ENCODE results near the gene ZNF436. TPM values are rescaled to one million over a fixed set of nuclear protein-coding genes. Genes with fewer than 3 reads are reported as not detected.

ZNF436 gene
- total RNA-seq, 1 donor from 2014 or later, result 13.9 TPM

- Mint-ChIP-seq H3K27ac (no peak overlapping the region), H3K36me3 (ENCODE audit: insufficient read depth) (peaks cover 3% of the 10 kb centered on the region), H3K9me3 (ENCODE audit: low read depth) (no peaks in the 10 kb centered on the region), H3K27me3 (no peaks in the 10 kb centered on the region), H3K4me1 (ENCODE audit: low read depth) (peaks cover 1% of the 10 kb centered on the region), H3K4me3 (ENCODE audit: low read depth) (no peak overlapping the region)
- no peak for DNase-seq (ENCODE audit: low spot score, unreplicated experiment)
- no peak for TF ChIP-seq CTCF (IDR thresholded peaks at IDR 0.05; ENCODE audit: unreplicated experiment)
These were observed 32.8 kb upstream of the ZNF436 start for GRCh38 chr1:23402286-23403037.

- H3K4me3 Mint-ChIP-seq (ENCODE audit: low read depth), result no peak overlapping the region
- H3K4me1 Mint-ChIP-seq (ENCODE audit: low read depth), result peaks cover 1% of the 10 kb centered on the region
- no peaks in the 10 kb centered on the region for H3K9me3 Mint-ChIP-seq (ENCODE audit: low read depth)
- H3K27ac Mint-ChIP-seq, result no peak overlapping the region
- no peak for TF ChIP-seq CTCF (IDR thresholded peaks at IDR 0.05; ENCODE audit: unreplicated experiment)
- peaks cover 6% of the 10 kb centered on the region for H3K36me3 Mint-ChIP-seq (ENCODE audit: insufficient read depth)
- no peak for DNase-seq (ENCODE audit: low spot score, unreplicated experiment)
- H3K27me3 Mint-ChIP-seq, result no peaks in the 10 kb centered on the region
These were observed 31.7 kb upstream of the ZNF436 start for GRCh38 chr1:23401313-23401712.

GRCh38 chr1:23400324-23401114, 30.9 kb upstream of the ZNF436 start:
- no peak overlapping the region for H3K4me3 Mint-ChIP-seq (ENCODE audit: low read depth)
- no peaks in the 10 kb centered on the region for H3K9me3 Mint-ChIP-seq (ENCODE audit: low read depth)
- H3K27ac Mint-ChIP-seq, result no peak overlapping the region
- H3K4me1 Mint-ChIP-seq (ENCODE audit: low read depth), result peaks cover 1% of the 10 kb centered on the region
- no peak for TF ChIP-seq CTCF (IDR thresholded peaks at IDR 0.05; ENCODE audit: unreplicated experiment)
- H3K27me3 Mint-ChIP-seq, result no peaks in the 10 kb centered on the region
- peaks cover 9% of the 10 kb centered on the region for H3K36me3 Mint-ChIP-seq (ENCODE audit: insufficient read depth)
- no peak for DNase-seq (ENCODE audit: low spot score, unreplicated experiment)

- peaks cover 1% of the 10 kb centered on the region for H3K4me1 Mint-ChIP-seq (ENCODE audit: low read depth)
- H3K36me3 Mint-ChIP-seq (ENCODE audit: insufficient read depth), result peaks cover 11% of the 10 kb centered on the region
- no peak for DNase-seq (ENCODE audit: low spot score, unreplicated experiment)
- H3K27ac Mint-ChIP-seq, result no peak overlapping the region
- H3K27me3 Mint-ChIP-seq, result no peaks in the 10 kb centered on the region
- no peaks in the 10 kb centered on the region for H3K9me3 Mint-ChIP-seq (ENCODE audit: low read depth)
- TF ChIP-seq CTCF (IDR thresholded peaks at IDR 0.05; ENCODE audit: unreplicated experiment), result no peak
- no peak overlapping the region for H3K4me3 Mint-ChIP-seq (ENCODE audit: low read depth)
These were observed 29.6 kb upstream of the ZNF436 start for GRCh38 chr1:23399229-23399628.

GRCh38 chr1:23397908-23398307, 28.3 kb upstream of the ZNF436 start:
- peaks cover 11% of the 10 kb centered on the region for H3K36me3 Mint-ChIP-seq (ENCODE audit: insufficient read depth)
- no peak for DNase-seq (ENCODE audit: low spot score, unreplicated experiment)
- H3K4me1 Mint-ChIP-seq (ENCODE audit: low read depth), result no peaks in the 10 kb centered on the region
- H3K4me3 Mint-ChIP-seq (ENCODE audit: low read depth), result no peak overlapping the region
- no peak for TF ChIP-seq CTCF (IDR thresholded peaks at IDR 0.05; ENCODE audit: unreplicated experiment)
- H3K27me3 Mint-ChIP-seq, result no peaks in the 10 kb centered on the region
- H3K27ac Mint-ChIP-seq, result no peak overlapping the region
- no peaks in the 10 kb centered on the region for H3K9me3 Mint-ChIP-seq (ENCODE audit: low read depth)

Measured in progenitor cell of endocrine pancreas (in vitro differentiated cells).